NCI-H2107 (cell line): ENCODE measurements around the gene RGS2.

ENCODE experiments used
- DNase-seq: peaks from one replicate; lab custom pipeline; 2025; lab: John Stamatoyannopoulos, UW

Gene RGS2

GRCh38 chr1:192808518-192809306 lies at the start of gene RGS2:
Gene RGS2, plus strand, starts transcription at chr1:192809039. Its CDS starts 33 bp downstream, at chr1:192809072.
- DNase-seq, result peak; percentile 82

DNA sequence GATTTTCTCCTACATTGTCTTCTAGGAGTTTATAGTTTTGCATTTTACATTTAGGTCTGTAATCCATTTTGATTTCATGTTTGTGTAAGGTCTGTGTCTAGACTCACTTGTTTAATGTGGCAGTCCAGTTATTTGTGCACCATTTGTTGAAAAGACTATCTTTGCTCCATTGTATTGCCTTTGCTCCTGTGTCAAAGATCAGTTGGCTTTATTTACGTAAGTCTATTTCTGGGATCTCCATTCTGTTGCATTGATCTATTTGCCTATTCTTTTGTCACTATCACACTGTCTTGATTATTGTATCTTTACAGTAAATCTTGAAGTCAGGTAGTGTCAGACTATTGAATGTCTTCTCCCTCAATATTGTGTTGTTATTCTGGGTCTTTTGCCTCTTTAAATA lies 49.7 kb upstream of the RGS2 start:
- no peak for DNase-seq

- no peak for DNase-seq
These were observed 46.6 kb upstream of the RGS2 start for GRCh38 chr1:192762265-192762664.

- DNase-seq, result no peak
These were observed 45.6 kb upstream of the RGS2 start for GRCh38 chr1:192763243-192763642.

DNA sequence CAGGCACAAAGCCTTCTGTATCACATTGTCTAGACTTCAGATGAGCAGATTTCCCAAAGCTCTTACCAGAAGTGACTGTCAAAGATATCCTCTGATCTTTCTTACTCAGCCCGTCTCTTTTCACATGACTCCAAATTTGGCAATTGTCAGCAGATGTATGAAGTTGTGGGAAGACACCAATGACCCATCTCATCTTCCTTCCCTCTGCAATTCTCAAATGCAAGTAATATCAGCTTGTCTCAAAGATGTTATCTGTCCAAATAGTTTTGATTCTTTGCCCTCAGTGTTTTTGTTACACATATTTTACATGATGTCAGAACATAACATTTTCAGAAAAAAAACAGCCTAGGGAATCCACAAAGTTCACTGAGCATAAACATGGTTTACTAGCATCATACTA lies 45.1 kb upstream of the RGS2 start:
- DNase-seq, result no peak

DNA sequence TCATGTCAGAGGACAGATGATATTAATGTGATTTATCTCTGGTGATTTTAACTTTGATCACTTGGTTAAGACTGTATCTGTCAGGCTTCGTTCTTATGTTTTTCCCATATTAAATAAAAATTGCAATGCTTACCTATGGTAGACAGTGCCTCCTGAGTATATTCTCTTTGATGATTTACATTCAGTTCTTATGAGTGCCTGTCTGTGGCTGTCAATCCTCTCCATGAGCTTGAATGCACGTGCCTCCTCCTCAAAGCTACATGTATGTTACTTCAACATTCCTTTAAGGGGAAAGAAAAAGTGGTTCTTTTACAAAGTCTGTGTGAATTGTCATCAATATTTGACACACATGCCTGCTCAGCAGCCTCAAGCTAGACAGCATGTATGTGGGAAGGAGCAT lies 44.2 kb upstream of the RGS2 start:
- DNase-seq, result no peak

GRCh38 chr1:192766009-192766625 lies 42.7 kb upstream of the RGS2 start:
- DNase-seq, result no peak

DNA sequence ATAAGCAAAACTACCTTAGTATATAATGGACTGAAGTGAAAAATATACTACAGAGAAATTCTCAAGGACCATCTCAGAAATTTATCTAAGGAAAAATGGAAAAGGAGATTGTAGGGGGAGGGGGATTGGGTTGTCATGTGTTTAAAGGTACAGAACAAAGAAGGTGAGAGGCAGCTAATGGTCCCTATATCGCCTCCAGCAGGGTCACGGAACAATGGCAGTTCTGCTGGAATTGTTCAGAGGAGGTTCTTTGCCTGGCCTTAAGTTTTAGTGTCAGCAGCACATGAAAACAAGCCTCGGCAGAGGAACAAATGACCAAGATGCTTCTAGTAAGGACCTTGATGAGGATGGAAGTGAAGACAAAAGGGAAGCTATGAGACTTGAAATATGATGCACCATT lies 42.0 kb upstream of the RGS2 start:
- no peak for DNase-seq

DNA sequence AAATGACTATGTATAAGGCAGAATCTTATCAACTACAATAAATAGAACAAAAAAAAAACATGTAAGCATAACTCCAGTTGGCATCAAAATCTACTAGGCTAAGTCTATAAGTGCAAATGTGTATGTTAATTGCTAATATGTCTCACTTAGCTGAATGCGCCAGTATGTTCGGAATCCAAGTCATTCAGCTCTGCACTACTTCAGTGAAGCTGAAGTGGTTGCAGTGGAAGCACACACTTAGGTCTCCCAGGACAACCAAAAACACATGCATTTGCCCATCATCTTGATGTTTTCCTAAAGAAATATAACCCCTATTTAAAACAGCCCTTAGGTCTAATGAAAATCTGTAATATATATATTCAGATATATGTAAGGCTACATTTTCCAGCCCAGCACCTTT lies 41.0 kb upstream of the RGS2 start:
- no peak for DNase-seq

- DNase-seq, result no peak
These were observed 40.4 kb upstream of the RGS2 start for GRCh38 chr1:192768463-192768862.

- no peak for DNase-seq
These were observed 37.5 kb upstream of the RGS2 start for GRCh38 chr1:192771341-192771740.

- no peak for DNase-seq
These were observed 33.2 kb upstream of the RGS2 start for GRCh38 chr1:192775631-192776030.

DNA sequence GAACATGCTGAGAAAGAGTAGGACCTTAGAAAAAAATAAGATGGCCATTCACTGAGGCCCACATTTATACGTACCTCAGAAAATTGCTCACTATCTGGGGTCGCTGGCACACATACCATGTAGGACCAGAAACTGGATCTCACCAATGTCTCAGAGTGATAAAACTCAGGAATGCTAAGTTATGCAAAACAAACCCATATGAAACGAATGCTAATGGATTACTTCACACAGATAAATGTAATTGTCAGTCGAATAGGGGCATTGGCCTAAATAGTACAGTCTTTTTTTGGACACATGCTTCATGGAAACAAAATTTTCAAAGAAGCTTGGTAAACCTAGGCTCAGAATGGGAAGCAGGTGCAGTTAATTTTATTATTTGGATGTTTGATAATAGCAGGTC lies 32.6 kb upstream of the RGS2 start:
- DNase-seq, result no peak

DNA sequence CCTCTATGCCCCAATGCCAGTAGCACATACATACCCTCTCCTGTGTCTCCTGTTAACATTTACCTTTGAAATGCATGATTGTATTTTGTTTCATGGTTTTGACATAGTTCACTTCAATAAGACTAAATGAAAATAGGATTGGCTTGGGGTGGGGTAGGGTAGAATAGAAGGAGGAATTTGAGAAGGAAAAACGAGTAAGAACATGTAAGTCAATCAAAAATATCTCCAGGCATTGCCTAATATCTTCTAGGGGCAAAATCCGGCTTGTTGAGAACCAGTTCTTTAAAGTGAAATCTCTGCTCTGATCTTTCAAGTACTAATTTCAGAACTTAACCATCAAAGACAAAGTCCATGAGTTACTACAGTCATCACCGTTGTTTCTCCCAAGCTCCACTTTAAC lies 31.8 kb upstream of the RGS2 start:
- no peak for DNase-seq

- no peak for DNase-seq
These were observed 25.0 kb upstream of the RGS2 start for GRCh38 chr1:192783791-192784190.

- no peak for DNase-seq
These were observed 24.4 kb upstream of the RGS2 start for GRCh38 chr1:192784397-192784796.

DNA sequence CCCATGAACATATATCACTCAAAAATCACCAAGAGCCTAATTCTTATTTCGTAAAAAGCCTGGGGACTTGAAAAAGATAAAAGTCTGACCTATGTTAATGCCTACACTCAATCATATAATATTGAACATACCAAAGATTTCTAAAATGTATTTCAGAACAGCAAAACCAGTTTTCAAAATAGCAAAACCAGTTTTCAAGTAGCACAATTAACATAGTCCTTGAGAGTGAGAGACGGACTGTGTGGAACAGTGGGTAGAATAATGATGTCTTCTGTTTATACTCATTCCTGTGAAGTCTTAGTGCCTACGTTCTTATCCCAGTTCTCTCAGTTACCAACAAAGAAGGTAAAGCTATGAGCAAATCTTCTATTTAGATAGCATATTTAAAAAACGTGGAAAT lies 22.3 kb upstream of the RGS2 start:
- no peak for DNase-seq

DNA sequence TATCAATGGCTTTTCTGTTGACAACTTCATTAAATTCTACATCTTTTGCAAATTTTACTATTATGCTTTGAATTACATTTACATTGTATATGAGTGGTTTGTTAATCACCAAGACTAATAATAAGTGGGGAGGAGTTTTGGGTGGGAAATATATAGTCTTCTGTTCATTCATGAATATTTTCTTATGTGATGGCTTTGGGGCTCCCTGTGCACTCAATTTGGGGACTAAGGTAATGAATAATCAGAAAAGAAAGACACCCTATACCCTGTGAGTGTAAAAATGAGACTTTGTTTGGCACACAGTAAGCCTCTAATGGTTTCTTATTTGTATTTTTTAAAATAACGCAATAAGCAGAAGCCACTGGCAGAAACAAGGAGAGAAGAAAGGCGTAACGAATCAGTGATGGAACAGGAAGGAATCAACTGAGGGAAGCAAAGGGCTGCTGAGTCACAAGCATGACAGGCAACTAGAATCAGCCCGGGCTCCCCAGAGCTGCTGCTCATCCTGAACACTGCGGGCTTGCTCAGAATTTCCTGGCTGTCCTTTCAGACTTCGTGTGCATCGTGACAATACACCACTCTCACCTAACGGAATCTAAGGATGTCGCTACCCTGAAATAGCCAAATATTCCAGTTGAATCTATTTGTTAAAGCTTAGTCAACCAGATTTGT lies 20.8 kb upstream of the RGS2 start:
- no peak for DNase-seq

DNA sequence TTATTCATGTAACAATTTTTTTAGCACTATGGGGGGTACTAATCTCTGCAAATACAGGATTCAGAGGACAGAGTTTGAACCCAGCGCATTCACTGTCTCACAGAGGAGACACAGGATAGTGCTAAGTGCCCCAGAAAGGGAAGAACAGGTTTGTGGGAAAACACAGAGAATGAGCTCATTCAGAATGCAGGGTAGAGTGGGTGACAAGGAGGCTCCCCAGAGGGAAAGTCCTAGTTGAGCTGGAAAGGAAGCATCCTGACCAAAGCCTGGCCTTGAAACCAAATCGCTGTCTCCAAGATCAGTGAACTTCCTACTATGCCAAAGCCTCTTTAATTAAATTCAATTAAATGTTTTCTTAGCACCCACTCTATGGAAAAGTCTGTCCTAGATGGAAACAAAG lies 19.0 kb upstream of the RGS2 start:
- no peak for DNase-seq

DNA sequence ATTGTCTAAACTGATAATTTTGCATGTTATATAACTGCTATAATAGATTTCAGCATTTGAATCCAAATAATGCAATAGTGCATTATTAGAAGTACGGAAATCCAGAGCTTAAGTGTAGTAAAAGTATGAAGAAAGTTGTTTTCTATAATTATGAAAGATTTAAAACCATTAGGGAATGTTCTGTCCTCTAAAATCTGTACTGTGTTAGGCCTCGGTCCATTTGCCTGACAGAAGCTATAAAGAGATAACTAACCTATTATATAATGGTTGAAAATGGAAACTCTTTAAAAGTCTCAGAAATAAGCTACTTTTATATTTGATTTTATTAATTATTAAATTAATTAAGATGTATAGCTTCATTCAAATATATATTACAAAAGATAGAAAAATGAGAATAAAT lies 16.2 kb upstream of the RGS2 start:
- no peak for DNase-seq

- no peak for DNase-seq
These were observed 14.7 kb upstream of the RGS2 start for GRCh38 chr1:192793983-192794767.

DNA sequence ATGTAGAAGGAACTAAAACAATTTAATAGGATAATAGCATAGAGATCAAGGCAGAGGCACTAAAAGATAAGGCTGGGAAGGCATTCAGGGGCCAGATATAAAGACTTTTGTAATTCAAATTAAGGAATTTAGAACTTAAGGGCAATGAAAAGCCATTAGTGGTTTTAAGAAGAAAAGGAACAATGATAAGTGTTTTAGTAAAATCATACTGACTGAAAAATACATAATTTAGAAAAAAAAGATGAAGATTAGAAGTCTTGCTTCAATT lies 14.1 kb upstream of the RGS2 start:
- no peak for DNase-seq
